CD4-positive, CD25-positive, alpha-beta regulatory T cell (primary cell): Measurements from ENCODE around the gene AKAP14. TPM values are rescaled to one million over a fixed set of nuclear protein-coding genes. Genes with fewer than 3 reads are reported as not detected.
"Not testable (repeated sequence)": the region's sequence is repeated elsewhere in the genome, so short reads cannot be mapped to it uniquely, and the experiment has no call there.

Source experiments
- ATAC-seq, 2 donors: fragments of 150-1000 bp; cut with Tn5 transposase; one replicate each; pipeline ENCODE4 v1.10.0; 2021; ENCODE audit warnings: low read depth in 2 of 2, moderate number of reproducible peaks in 2 of 2, moderate library complexity in 1 of 2
- DNase-seq, 3 donors: peaks; one replicate each; pipeline versions ENCODE4 v3.0.0 to v3.0.0-alpha.2; 2012 to 2022; ENCODE audit warnings: mixed read lengths in 1 of 3
- H3K27ac ChIP-seq: one replicate; pipeline ENCODE4 v1.7.0; 2013; ENCODE audit warnings: mild to moderate bottlenecking, low read length; ENCODE audit not compliant: insufficient read depth, poor library complexity, severe bottlenecking
- H3K27me3 ChIP-seq: one replicate; pipeline ENCODE4 v1.7.0; 2013; ENCODE audit warnings: low read length; ENCODE audit not compliant: control insufficient read depth, insufficient read depth
- H3K36me3 ChIP-seq: one replicate; pipeline ENCODE4 v1.7.0; 2013; ENCODE audit warnings: mild to moderate bottlenecking, low read length, moderate library complexity; ENCODE audit not compliant: control insufficient read depth, insufficient read depth
- H3K4me1 ChIP-seq: 2 replicates; pipeline ENCODE4 v1.7.0; 2013; ENCODE audit warnings: mild to moderate bottlenecking, low read length; ENCODE audit not compliant: insufficient read depth, control insufficient read depth, poor library complexity, severe bottlenecking
- H3K4me3 ChIP-seq: one replicate; pipeline ENCODE4 v1.7.0; 2013; ENCODE audit warnings: low read depth, mild to moderate bottlenecking, low read length, moderate library complexity
- H3K9me3 ChIP-seq, 2 experiments: 1 replicate in 1 of 2; 2 replicates in 1 of 2; pipeline ENCODE4 v1.7.0; 2013; ENCODE audit warnings: low read length in 2 of 2, mild to moderate bottlenecking in 1 of 2, moderate library complexity in 1 of 2; ENCODE audit not compliant: control insufficient read depth in 2 of 2
- H3K27ac Mint-ChIP-seq, 3 donors: one replicate each; pipeline ENCODE4 v1.8.0; 2020 to 2022; ENCODE audit warnings: mild to moderate bottlenecking in 3 of 3, mixed read lengths in 3 of 3, moderate library complexity in 2 of 3
- H3K27me3 Mint-ChIP-seq: one replicate; pipeline ENCODE4 v1.8.0; 2022; ENCODE audit warnings: mild to moderate bottlenecking, mixed read lengths
- H3K36me3 Mint-ChIP-seq: one replicate; pipeline ENCODE4 v1.8.0; 2020; ENCODE audit warnings: mixed read lengths
- H3K4me1 Mint-ChIP-seq, 4 donors: one replicate each; pipeline ENCODE4 v1.8.0; 2020 to 2022; ENCODE audit warnings: mixed read lengths in 4 of 4, mild to moderate bottlenecking in 1 of 4
- H3K4me3 Mint-ChIP-seq, 4 donors: one replicate each; pipeline ENCODE4 v1.8.0; 2020 to 2022; ENCODE audit warnings: mild to moderate bottlenecking in 4 of 4, mixed read lengths in 4 of 4, moderate library complexity in 3 of 4
- H3K9me3 Mint-ChIP-seq, 7 donors: one replicate each; pipeline ENCODE4 v1.8.0; 2020 to 2022; ENCODE audit warnings: mixed read lengths in 7 of 7, mild to moderate bottlenecking in 3 of 7, moderate library complexity in 2 of 7
- polyA plus RNA-seq, 4 donors: library from polyadenylated mRNA; unstranded; fragments of 300-500 nt; fragmentation: Illumina TruSeq; gene quantifications; one replicate each; pipeline ENCODE4 v1.2.3, GENCODE V29; 2021
- total RNA-seq: library from RNA; stranded (reverse); gene quantifications from one replicate; pipeline ENCODE4 v1.2.3, GENCODE V29; 2022

Gene AKAP14
- total and polyA plus RNA-seq, 5 donors from 2014 or later = not detected

- Mint-ChIP-seq H3K4me1 (peaks cover 0 to 1% (median 0%) of the 10 kb centered on the region in 4 donors), H3K36me3 (no peaks in the 10 kb centered on the region), H3K27me3 (peaks cover 32% of the 10 kb centered on the region), H3K4me3 (no peak overlapping the region), H3K27ac (no peak overlapping the region), H3K9me3 (peaks cover 0 to 6% (median 0%) of the 10 kb centered on the region in 7 donors)
- ATAC-seq (no peak), DNase-seq (no peak)
- H3K4me3 ChIP-seq = no peak overlapping the region
- no peaks in the 10 kb centered on the region for H3K27me3 ChIP-seq
- no peaks in the 10 kb centered on the region for H3K9me3 ChIP-seq
- H3K36me3 ChIP-seq = no peaks in the 10 kb centered on the region
- no peak overlapping the region for H3K27ac ChIP-seq
- H3K4me1 ChIP-seq = no peaks in the 10 kb centered on the region
Measured at GRCh38 chrX:119960625-119961024, 64.9 kb downstream of the AKAP14 start.

- H3K4me3 Mint-ChIP-seq, H3K9me3 ChIP-seq, ATAC-seq, H3K4me3 ChIP-seq, H3K9me3 Mint-ChIP-seq, H3K27me3 ChIP-seq, H3K27ac Mint-ChIP-seq, H3K36me3 Mint-ChIP-seq, H3K4me1 ChIP-seq, DNase-seq, H3K27ac ChIP-seq, H3K4me1 Mint-ChIP-seq, H3K36me3 ChIP-seq: not testable (repeated sequence)
- peaks cover 10% of the 10 kb centered on the region for H3K27me3 Mint-ChIP-seq
Measured at GRCh38 chrX:119966837-119967236, 71.1 kb downstream of the AKAP14 start.

Other genes starting within 250 kb of the AKAP14 start
- gene SEPTIN6, start 202.7 kb upstream of the AKAP14 start, total RNA-seq = 290 TPM
- 100 to 1,000 TPM; 144 to 201 (median 191) TPM for gene SEPTIN6, start 202.7 kb upstream of the AKAP14 start, polyA plus RNA-seq
- not detected for gene SOWAHD, start 137.3 kb upstream of the AKAP14 start, total RNA-seq
- gene SOWAHD, start 137.3 kb upstream of the AKAP14 start, polyA plus RNA-seq = under 1 TPM; 0.38 to 0.52 (median 0.46) TPM
- gene RPL39, start 104.3 kb upstream of the AKAP14 start, total RNA-seq = 2,712 TPM
- 1,000 to 10,000 TPM; 3,971 to 5,634 (median 4,678) TPM for gene RPL39, start 104.3 kb upstream of the AKAP14 start, polyA plus RNA-seq
- 10.5 TPM for gene UPF3B, start 42.9 kb upstream of the AKAP14 start, total RNA-seq
- gene UPF3B, start 42.9 kb upstream of the AKAP14 start, polyA plus RNA-seq = 1 to 10 TPM; 2.9 to 4.8 (median 3.5) TPM
- 30.7 TPM for gene RNF113A, start 24.2 kb upstream of the AKAP14 start, total RNA-seq
- gene RNF113A, start 24.2 kb upstream of the AKAP14 start, polyA plus RNA-seq = 10 to 100 TPM; 59.0 to 85.8 (median 75.4) TPM
- 56.6 TPM for gene NDUFA1, start 24.1 kb upstream of the AKAP14 start, total RNA-seq
- gene NDUFA1, start 24.1 kb upstream of the AKAP14 start, polyA plus RNA-seq = 100 to 1,000 TPM; 306 to 456 (median 332) TPM
- gene NKAP, start 47.9 kb downstream of the AKAP14 start, total RNA-seq = 13.0 TPM
- 1 to 10 TPM; 2.5 to 3.9 (median 3.7) TPM for gene NKAP, start 47.9 kb downstream of the AKAP14 start, polyA plus RNA-seq
- not detected for gene RHOXF2B, start 181.8 kb downstream of the AKAP14 start, total RNA-seq
- under 1 TPM in 1 of 4 donors, not detected in 3; 0.10 TPM for gene RHOXF2B, start 181.8 kb downstream of the AKAP14 start, polyA plus RNA-seq
- 4.7 TPM for gene RHOXF1, start 220.0 kb downstream of the AKAP14 start, total RNA-seq
- 1 to 10 TPM in 3 of 4 donors, not detected in 1; 1.8 to 2.8 (median 2.7) TPM for gene RHOXF1, start 220.0 kb downstream of the AKAP14 start, polyA plus RNA-seq